HepG2 (cell line): Measurements from ENCODE around the gene CACNA1D. TPM values are rescaled to one million over a fixed set of nuclear protein-coding genes. Genes with fewer than 3 reads are reported as not detected.

Experiments used
- ATAC-seq: fragments of 200-7000 bp; cut with Tn5 transposase; 3 replicates; pipeline ENCODE4 v1.9.1; 2020; ENCODE audit warnings: mild to moderate bottlenecking, moderate library complexity
- BruUV-seq: library from RNA; stranded (reverse); fragments of 400-500 nt; replicated peaks from 2 replicates; lab custom pipeline; 2021; lab: Mats Ljungman, UMichigan
- CTCF ChIA-PET: fragments of 300-600 bp; formaldehyde crosslinking; extraction: SDS; loops from one replicate; lab custom pipeline; 2021; ENCODE audit warnings: low total read pairs, inconsistent platforms, low intra/inter-chr PET ratio; lab: Yijun Ruan, JAX
- POLR2A ChIA-PET: fragments of 350-600 bp; sonication (Branson Sonifier 250); formaldehyde crosslinking; loops from one replicate; lab custom pipeline; 2020; ENCODE audit warnings: antibody characterized with exemption, inconsistent platforms; lab: Yijun Ruan, JAX
- DNase-seq: peaks from one replicate; pipeline ENCODE4 v3.0.0-alpha.2; 2015; ENCODE audit warnings: low spot score
- FAIRE-seq: peaks from 3 replicates; lab custom pipeline; 2011; peaks lifted over from hg19 to GRCh38; lab: Jason Lieb, UNC
- H2AFZ ChIP-seq: one replicate; pipeline ENCODE4 v1.6.1; 2011; ENCODE audit warnings: low read length, inconsistent platforms
- H3K27ac ChIP-seq: fragments of 300-600 bp; 3 replicates; pipeline ENCODE4 v1.8.0; 2011; ENCODE audit warnings: mixed run types, mild to moderate bottlenecking, mixed read lengths, low read length, inconsistent platforms; ENCODE audit not compliant: insufficient read depth; ENCODE audit errors: extremely low read length
- H3K27me3 ChIP-seq, 2 experiments: fragments of 200-600 bp in 1 of 2; 2 replicates in 1 of 2; 3 replicates in 1 of 2; pipeline versions ENCODE4 v1.6.0 to v1.8.0; 2011; ENCODE audit warnings: low read length in 2 of 2, mild to moderate bottlenecking in 2 of 2, moderate library complexity in 2 of 2, inconsistent platforms in 1 of 2; ENCODE audit not compliant: insufficient read depth in 2 of 2, control insufficient read depth in 1 of 2
- H3K36me3 ChIP-seq, 2 experiments: fragments of 200-600 bp in 1 of 2; replicated peaks in 1 of 2; 2 replicates in 1 of 2; 3 replicates in 1 of 2; pipeline versions ENCODE4 v1.5.1 to v1.8.0; 2011; ENCODE audit warnings: low read length in 2 of 2, inconsistent platforms in 1 of 2; ENCODE audit not compliant: insufficient read depth in 2 of 2, control insufficient read depth in 1 of 2
- H3K4me1 ChIP-seq: 2 replicates; pipeline ENCODE4 v1.5.1; 2012; ENCODE audit warnings: low read length, inconsistent platforms; ENCODE audit not compliant: insufficient read depth
- H3K4me2 ChIP-seq: 2 replicates; pipeline ENCODE4 v1.6.0; 2011; ENCODE audit warnings: low read depth, low read length, inconsistent platforms
- H3K4me3 ChIP-seq, 3 experiments: fragments of 200-600 bp in 1 of 3; sonication (generic), shearing (Covaris generic) in 1 of 3; replicated peaks in 1 of 3; 2 replicates each; pipeline ENCODE4 v1.5.1; 2011 to 2016; ENCODE audit warnings: low read length in 3 of 3, inconsistent platforms in 2 of 3, low read depth in 2 of 3, mild to moderate bottlenecking in 2 of 3, control low read depth in 1 of 3, mixed read lengths in 1 of 3; ENCODE audit not compliant: insufficient read depth in 1 of 3
- H3K79me2 ChIP-seq: one replicate; pipeline ENCODE4 v1.6.1; 2011; ENCODE audit warnings: low read length, inconsistent platforms; ENCODE audit not compliant: insufficient read depth
- H3K9ac ChIP-seq: 2 replicates; pipeline ENCODE4 v1.6.0; 2011; ENCODE audit warnings: mild to moderate bottlenecking, low read depth, low read length, inconsistent platforms; ENCODE audit not compliant: insufficient read depth
- H3K9me3 ChIP-seq: 2 replicates; pipeline ENCODE4 v1.5.1; 2012; ENCODE audit warnings: mild to moderate bottlenecking, low read length
- H4K20me1 ChIP-seq: 2 replicates; pipeline ENCODE4 v1.6.0; 2011; ENCODE audit warnings: inconsistent platforms, mild to moderate bottlenecking, low read length, moderate library complexity; ENCODE audit not compliant: insufficient read depth
- AGO2 ChIP-seq: fragments of 200-400 bp; formaldehyde crosslinking; optimal IDR thresholded peaks from 2 replicates; pipeline ENCODE3; 2017; ENCODE audit warnings: mild to moderate bottlenecking, low read depth, low read length, moderate library complexity
- BCLAF1 ChIP-seq: fragments of 450-650 bp; IDR thresholded peaks from 2 replicates; pipeline ENCODE4 v1.6.1; 2017; ENCODE audit warnings: mild to moderate bottlenecking
- RBFOX2 ChIP-seq: fragments of 200-400 bp; formaldehyde crosslinking; IDR thresholded peaks from 2 replicates; pipeline ENCODE4 v1.6.1; 2017; ENCODE audit warnings: low read depth, mild to moderate bottlenecking, low read length
- ZNF501 ChIP-seq: sonication (generic); formaldehyde crosslinking; IDR thresholded peaks from 2 replicates; pipeline ENCODE4 v1.5.1; 2020; ENCODE audit warnings: mild to moderate bottlenecking, moderate library complexity, missing genetic modification reagents
- ZNF660 ChIP-seq: sonication (generic); formaldehyde crosslinking; IDR thresholded peaks from 2 replicates; pipeline ENCODE4 v1.5.1; 2020; ENCODE audit warnings: mild to moderate bottlenecking, low read depth, missing genetic modification reagents, borderline replicate concordance
- ZNF672 ChIP-seq: sonication (generic); formaldehyde crosslinking; IDR thresholded peaks from 2 replicates; pipeline ENCODE4 v1.8.1; 2022; ENCODE audit warnings: missing genetic modification reagents
- WGBS: methylation state at CpG from one replicate; pipeline ENCODE4 v1.1.6; 2017; ENCODE audit warnings: low lambda C conversion rate; 5-methylcytosine and 5-hydroxymethylcytosine counted together
- in situ Hi-C: cut with HindIII; loops from 2 replicates; pipeline ENCODE4 v1.10.0; 2017; ENCODE audit warnings: low pct_unique_long_range_greater_than_20kb; ENCODE audit not compliant: extremely low pct_ligation_motif_present
- intact Hi-C: fragments of 100-400 bp; cut with micrococcal nuclease; formaldehyde crosslinking; loops from one replicate; pipeline ENCODE4 v1.10.0; 2022; ENCODE audit not compliant: unreplicated experiment
- polyA plus RNA-seq, 8 experiments: library from polyadenylated mRNA; depleted of rRNA in 3 of 8; stranded (reverse) in 7 of 8; unstranded in 1 of 8; fragments of >200 nt; fragmentation: Illumina TruSeq in 4 of 8; extraction: Trizol in 4 of 8; gene quantifications; 2 replicates each; pipeline versions ENCODE4 v1.2.1 to v1.2.3, GENCODE V29; 2011 to 2016; ENCODE audit warnings: low read depth in 4 of 8, missing spikeins in 1 of 8, mixed read lengths in 1 of 8; ENCODE audit not compliant: insufficient read depth in 1 of 8
- total RNA-seq, 5 experiments: library from RNA; depleted of rRNA; stranded (reverse); fragments of >200 nt; fragmentation: Illumina TruSeq; extraction: Trizol; gene quantifications; 2 replicates each; pipeline ENCODE4 v1.2.3, GENCODE V29; 2016; ENCODE audit warnings: low read depth in 1 of 5
- TF ChIP-seq, protein P1 (sequence below): sonication (generic); formaldehyde crosslinking; IDR thresholded peaks from 2 replicates; pipeline ENCODE4 v1.4.0; 2020; ENCODE audit warnings: missing genetic modification reagents
- TF ChIP-seq, protein P2 (sequence below): sonication (generic); formaldehyde crosslinking; IDR thresholded peaks from 2 replicates; pipeline ENCODE4 v1.4.0; 2020; ENCODE audit warnings: missing genetic modification reagents, borderline replicate concordance

CACNA1D gene
- total and polyA plus RNA-seq, 2 of the 13 experiments (the other 11 are each of a cell fraction or from before 2014, with no cell fraction given): 0.26 to 0.38 TPM

DNA sequence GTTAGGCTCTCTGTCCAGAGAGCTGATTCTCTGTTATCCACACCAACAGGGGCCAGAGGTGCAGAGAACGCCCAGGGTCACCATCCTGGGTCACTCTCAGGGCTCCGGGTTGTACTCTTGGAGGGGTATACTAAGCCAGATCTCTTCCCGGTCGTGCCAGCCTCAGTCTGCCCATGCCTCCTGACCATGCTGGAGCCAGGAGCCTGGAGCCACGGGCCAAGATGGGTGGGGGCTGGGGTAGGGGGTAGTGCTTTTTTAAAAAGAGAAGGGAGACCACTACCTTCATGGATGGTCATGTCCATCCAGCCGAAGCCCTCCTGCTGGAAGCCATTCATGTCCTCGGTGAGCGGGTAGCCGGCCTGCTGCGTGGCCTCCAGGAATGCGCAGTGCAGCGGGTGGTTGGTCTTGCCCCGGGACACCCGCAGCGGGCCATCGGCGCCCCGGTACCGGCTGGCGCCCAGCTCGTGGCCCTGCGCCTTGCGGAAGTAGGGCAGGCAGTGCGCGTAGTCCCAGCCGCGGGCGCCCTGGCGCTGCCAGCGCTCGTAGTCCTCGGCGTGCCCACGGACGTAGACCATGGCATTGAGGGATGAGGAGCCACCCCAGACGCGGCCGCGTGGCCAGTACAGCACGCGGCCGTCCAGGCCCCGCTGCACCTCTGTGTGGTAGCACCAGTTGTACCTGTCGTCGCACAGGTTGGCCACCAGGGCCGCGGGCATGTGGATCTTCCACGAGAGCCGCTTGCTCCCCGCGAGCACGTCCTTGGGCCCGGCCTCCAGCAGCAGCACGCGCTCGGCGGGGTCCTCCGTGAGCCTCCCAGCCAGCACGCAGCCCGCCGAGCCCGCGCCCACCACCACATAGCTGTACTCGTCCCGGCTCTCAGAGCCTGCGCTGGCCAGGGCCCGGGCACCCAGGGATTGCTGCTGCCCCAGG lies 328.9 kb downstream of the CACNA1D start:
- intact Hi-C loops: no loop called here
- no peak overlapping the region for H3K4me3 ChIP-seq
- H3K27me3 ChIP-seq: no peaks in the 10 kb centered on the region
- no peak overlapping the region for H2AFZ ChIP-seq
- no peaks in the 10 kb centered on the region for H3K9me3 ChIP-seq
- 98% methylated on average over 10 of the region's 67 CpGs for WGBS
- ChIA-PET POLR2A (interaction anchor here (12.1 kb wide), 1 partner anchor 20 kb away, joined by 156 read pairs; the partner anchor contains the start of gene CHDH), CTCF (no interaction called here)
- DNase-seq (no peak), FAIRE-seq (no peak), ATAC-seq (peak; percentile 40)
- H3K4me1 ChIP-seq: peaks cover 77% of the 10 kb centered on the region
- peaks cover 52% of the 10 kb centered on the region for H4K20me1 ChIP-seq
- BruUV-seq: no TSS peak
- no peak overlapping the region for H3K4me2 ChIP-seq
- TF ChIP-seq BCLAF1 (no peak), AGO2 (peak; percentile 93), ZNF501 (CRISPR knock-in tag) (no peak), ZNF672 (CRISPR knock-in tag) (no peak), ZNF660 (CRISPR knock-in tag) (no peak), RBFOX2 (peak; percentile 69; the same call in 1 of the 2 replicates)
- TF ChIP-seq, protein P1, sequence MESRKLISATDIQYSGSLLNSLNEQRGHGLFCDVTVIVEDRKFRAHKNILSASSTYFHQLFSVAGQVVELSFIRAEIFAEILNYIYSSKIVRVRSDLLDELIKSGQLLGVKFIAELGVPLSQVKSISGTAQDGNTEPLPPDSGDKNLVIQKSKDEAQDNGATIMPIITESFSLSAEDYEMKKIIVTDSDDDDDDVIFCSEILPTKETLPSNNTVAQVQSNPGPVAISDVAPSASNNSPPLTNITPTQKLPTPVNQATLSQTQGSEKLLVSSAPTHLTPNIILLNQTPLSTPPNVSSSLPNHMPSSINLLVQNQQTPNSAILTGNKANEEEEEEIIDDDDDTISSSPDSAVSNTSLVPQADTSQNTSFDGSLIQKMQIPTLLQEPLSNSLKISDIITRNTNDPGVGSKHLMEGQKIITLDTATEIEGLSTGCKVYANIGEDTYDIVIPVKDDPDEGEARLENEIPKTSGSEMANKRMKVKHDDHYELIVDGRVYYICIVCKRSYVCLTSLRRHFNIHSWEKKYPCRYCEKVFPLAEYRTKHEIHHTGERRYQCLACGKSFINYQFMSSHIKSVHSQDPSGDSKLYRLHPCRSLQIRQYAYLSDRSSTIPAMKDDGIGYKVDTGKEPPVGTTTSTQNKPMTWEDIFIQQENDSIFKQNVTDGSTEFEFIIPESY: peak; percentile 97
- TF ChIP-seq, protein P2, sequence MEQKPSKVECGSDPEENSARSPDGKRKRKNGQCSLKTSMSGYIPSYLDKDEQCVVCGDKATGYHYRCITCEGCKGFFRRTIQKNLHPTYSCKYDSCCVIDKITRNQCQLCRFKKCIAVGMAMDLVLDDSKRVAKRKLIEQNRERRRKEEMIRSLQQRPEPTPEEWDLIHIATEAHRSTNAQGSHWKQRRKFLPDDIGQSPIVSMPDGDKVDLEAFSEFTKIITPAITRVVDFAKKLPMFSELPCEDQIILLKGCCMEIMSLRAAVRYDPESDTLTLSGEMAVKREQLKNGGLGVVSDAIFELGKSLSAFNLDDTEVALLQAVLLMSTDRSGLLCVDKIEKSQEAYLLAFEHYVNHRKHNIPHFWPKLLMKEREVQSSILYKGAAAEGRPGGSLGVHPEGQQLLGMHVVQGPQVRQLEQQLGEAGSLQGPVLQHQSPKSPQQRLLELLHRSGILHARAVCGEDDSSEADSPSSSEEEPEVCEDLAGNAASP (CRISPR knock-in tag): no peak
- in situ Hi-C loops: no loop called here
- H3K9ac ChIP-seq: no peak overlapping the region
- H3K36me3 ChIP-seq: peaks cover 50 to 99% of the 10 kb centered on the region in 2 experiments
- peaks cover 44% of the 10 kb centered on the region for H3K79me2 ChIP-seq
- H3K27ac ChIP-seq: no peak overlapping the region
